NCI-H1417 (cell line): ENCODE results near the gene GSE1.

Experiments
- DNase-seq, 3 experiments: peaks; one replicate each; lab custom pipeline; 2025; lab: John Stamatoyannopoulos, UW

The GSE1 gene

DNA sequence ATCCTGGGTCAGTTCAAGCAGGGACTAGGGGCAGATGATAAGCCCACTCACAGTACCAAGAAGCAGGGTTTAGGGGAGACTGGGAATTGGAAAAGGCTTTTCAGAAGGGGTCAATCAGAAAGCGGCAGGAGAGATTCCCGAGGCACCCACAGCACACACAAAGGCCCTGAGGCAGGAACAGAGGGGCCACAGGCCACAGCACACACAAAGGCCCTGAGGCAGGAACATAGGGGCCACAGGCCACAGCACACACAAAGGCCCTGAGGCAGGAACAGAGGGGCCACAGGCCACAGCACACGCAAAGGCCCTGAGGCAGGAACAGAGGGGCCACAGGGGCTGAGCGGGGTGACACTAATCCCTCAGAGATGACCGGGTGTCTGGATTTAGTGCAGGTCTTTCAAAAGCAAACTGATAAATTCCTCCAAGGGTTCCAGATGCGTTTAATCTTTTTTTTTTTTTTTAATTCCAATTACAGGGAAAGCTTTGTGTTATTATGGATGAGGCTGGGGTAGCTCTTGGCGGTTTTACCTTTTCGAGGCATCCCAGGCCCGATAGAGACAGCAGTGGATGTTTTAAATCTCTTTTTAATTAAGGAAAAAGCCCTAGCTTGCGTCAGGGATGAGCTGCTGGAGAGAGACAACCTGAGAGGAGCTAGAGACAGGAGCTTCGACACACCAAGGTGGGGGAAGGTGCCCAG is 106.6 kb downstream of the GSE1 start:
- no peak for DNase-seq

GRCh38 chr16:85720302-85720637 is 107.1 kb downstream of the GSE1 start:
- no peak for DNase-seq

- peak; percentile 20 to 63 (median 28) for DNase-seq
Observed at GRCh38 chr16:85722128-85722893, 109.2 kb downstream of the GSE1 start.

- no peak for DNase-seq
Observed at GRCh38 chr16:85724126-85724879, 111.2 kb downstream of the GSE1 start.

DNA sequence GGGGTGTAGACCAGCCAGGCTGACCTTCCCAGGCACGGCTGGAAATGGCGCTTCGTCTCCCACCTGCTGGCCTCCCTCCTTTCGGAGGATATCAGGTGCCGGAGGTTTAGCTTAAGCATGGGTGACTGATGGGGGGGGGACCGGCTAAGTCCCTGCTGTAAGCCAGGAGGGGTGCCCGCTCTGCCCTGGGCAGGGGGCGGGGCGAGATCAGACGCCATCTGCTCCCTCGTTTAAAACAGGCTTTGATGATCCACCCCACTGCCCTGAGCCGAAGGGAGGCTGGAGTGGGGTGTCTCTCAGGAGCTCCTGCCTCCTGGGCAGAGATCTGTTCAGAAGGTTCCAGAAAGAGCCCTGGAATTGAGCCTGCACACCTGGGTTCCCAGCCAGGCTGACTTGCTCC is 111.8 kb downstream of the GSE1 start:
- DNase-seq = peak in 1 of 3 experiments; percentile 3
